GM18858 (cell line): ENCODE results near the gene HOXA7.

ENCODE experiments used
- ATAC-seq: cut with Tn5 transposase; IDR thresholded peaks from one replicate; pipeline ENCODE4 v1.9.1; 2021; ENCODE audit not compliant: unreplicated experiment

The HOXA7 gene

DNA sequence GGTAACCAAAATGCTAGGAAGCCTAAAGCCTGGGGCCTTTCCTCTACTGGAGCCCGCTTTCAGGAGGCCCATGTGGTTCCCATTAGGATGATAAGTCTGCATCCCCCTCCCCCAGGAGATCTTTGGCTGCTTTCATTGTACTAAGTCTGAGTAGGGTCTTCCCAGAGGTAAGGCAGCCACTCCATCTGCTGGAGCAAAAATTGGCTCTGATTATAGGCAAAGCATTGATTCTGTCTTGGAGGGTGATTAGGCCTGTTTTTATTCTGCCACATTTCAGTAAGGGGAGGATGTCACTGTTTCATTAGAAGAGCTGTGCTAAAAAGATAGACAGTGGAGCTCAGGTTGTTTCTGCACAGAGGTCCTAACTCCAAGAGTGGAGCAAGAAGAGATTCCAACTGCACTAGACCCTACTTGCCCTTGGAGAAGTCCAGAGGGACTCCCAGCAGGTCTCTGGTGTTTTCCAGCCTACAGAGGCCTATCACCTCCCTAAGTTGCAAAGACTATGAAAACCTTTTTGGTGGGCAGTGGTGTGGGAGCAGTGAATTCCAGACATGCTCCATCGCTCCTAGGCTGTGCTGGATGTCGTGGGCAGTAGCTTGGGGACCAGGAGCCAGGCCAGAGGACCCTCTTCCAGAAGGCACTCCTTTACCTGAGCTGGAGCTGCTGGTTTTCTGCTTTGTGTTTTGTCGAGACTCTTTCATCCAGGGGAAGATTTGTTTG, 46.8 kb downstream of the HOXA7 start:
- ATAC-seq, result no peak

DNA sequence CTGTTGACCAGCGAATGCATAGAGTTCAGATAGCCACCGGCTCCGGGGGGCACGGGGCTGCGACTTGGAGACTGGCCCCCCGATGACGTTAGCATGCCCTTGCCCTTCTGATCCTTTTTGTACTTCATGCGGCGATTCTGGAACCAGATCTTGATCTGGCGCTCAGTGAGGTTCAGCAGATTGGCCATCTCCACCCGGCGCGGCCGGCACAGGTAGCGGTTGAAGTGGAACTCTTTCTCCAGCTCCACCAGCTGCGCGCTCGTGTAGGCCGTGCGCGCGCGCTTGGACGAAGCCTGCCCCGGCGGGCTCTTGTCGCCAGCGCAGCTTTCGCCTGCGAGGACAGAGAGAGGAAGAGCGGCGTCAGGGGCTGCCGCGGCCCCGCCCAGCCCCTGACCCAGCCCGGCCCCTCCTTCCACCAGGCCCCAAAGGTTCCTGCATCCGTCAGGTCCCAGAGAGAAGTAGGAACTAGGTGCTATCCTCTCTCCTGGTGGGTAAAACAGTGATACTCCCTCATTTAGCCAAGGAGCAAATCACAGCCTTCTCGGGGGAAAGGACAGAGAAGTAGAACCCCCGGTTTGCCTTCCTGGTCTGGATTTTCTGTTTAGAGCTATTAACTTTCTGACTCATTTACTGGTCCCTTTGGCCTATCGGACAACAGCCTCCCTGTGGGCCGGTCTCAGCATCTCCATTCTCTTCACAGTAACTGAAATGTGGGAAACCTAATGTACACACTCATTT, 47.9 kb downstream of the HOXA7 start:
- no peak for ATAC-seq

DNA sequence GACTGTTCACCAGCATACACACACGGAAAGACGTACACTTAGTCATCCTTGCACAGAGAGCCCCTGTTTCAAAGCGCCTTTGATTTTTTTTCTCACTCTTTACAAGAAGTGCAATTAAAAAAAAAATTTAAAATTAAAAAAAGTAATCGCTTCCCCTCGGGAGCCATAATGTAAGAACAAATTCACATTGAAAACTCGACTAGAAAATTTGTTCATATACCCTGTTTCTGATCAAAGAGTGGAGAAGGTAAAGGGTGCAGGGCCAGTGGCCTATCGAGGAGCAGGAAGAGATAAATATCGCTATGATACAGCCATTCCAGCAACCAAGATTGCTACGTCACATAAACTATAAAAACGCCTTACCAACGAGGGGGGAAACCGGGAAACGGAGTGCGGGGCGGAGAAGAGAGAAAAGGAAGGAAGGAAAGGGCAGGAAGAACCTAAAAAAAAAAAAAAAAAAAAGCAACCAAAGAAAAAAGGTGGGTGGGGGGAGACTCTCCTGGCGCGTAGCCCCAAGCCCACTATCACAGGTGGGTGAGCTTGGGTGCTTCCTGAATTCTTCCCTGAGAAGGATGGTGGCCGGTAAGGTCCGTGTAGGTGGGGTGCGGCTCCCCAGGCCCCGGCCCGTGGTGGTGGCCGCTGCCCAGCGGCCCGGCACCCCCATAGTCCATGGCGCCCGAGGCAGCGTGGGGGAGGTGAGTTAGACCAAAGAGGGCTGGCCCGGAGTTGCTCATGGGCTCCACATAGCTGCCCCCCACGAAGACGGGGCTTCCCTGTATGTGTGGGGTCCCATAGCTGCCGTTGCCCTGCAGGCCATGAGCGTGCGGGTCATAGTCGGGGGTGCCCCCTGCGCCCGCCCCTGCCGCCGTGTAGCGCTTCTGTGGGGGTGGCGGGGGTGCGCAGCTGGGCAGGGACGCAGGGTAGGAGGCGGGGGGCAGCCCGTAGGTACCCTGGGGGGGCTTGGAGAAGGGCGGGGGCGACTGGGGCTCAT, 48.8 kb downstream of the HOXA7 start:
- no peak for ATAC-seq

DNA sequence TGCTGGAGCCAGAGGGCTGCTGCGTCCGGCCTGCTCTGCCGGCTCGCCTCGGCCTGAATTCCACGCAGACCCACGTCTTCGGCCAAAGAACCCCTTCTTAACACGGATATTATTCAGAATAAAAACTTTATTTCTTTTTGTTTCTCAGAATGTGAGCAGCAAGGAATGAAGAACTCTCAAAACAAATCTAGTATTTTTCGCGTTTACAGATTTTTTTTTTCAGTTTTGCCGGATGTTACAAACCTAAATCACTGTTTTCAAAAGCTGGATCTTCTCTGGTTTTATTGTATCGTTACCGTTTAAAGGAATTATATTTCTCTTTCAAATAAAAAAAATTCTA, 49.6 kb downstream of the HOXA7 start:
- no peak for ATAC-seq

DNA sequence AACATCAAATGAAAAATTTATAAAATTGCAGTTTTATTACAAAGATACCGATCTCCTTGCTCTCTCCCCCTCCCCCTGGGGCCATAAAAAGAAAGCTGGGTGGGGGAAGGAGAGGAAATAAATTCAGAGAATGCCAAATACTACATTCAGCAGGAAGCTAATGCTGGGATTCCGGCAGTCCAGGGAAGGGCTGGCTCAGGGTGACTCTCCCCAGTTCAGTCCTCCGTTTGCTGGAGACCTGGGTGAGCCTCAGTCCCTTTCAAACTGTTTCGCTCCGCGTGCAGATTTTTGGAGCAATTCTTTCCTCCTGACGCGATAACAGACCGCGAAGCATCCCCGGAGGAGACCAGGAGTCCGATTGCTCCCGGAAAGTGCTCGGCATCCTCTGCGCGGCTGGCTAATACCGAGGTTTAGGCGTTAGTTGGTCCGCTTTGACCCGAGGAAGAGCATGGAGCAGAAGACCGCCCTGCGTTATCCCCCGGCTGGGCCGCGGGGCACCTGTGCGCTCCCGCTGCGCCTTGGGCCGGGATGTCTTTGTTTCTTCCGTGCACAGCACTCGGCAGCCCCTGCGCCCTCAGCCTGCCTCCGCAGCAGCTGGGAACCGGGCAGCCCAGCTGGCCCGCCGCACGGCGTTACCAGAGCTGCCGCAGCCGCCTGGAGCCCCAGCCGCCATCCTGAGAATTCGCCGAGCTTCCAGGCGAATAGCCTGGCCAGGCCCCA, 50.1 kb downstream of the HOXA7 start:
- no peak for ATAC-seq

DNA sequence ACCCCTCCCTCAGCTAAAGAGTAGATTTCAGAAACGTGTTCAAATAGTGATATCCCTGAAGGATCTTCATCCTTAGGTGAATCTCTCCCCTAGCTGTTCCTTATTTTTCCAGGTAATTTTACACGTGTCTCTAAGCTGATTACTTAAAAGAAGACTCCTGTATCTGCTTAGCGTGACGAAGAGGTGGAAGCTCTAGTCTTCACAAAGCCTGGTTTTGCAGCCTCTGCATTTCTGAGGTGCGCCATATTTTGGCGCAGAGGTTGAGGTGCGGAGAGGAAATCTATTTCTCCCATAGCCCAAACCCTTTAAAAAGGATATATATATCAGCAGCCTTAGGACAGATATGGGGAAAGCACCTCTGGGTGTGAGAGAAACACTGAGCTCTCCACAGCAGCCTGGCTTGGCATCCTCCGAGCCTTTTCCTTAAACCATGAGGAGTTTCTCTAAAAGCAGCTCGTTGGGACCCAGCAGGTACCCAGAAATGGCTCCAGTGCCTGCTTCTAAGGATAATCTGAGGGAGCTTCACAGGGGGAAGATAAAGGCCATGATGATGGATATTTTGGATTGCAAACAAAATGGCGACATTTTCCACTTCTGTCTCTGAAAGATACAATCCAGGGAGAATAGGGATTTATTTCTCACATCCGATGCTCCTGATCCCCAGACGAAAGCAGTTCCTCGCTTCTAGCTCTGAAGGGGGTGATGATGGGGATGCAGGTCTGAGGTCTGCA, 51.0 kb downstream of the HOXA7 start:
- no peak for ATAC-seq

DNA sequence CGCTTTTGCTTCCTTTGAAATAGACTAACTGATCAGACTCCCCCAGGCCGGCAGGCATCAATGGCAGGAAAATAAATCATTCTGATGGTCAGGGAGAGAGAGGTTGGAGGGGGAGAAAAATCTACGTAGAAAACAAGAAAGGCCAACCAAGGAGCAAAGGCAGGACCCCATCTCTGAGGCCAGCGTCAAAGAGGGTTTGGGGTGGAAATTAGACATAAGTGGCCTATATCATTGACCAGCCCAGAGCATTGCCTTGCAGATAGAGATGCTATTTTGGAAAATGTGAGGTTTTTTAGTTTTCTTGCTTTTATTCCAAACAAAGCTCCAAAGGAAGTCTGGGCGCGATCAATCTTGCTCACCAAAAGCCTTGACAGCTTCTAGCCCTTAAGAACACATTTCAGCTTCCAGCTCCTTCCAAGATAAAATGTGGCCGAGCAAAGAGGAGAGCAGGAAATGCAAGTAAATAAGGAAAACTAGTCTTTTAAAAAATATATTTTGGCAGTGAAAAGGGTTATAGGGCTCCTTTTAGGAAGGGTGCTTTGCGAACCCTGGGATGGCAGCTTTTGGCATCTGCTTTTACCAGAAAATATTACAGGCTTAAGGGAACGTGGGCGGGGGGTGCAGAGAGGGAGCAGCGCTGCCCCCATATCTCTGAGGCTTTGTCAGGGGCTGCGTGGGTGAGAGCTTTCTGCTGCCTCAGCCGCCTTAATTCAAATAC, 52.0 kb downstream of the HOXA7 start:
- ATAC-seq, result no peak
